Measurements from ENCODE around the gene FAM163B.

Gene FAM163B

DNA sequence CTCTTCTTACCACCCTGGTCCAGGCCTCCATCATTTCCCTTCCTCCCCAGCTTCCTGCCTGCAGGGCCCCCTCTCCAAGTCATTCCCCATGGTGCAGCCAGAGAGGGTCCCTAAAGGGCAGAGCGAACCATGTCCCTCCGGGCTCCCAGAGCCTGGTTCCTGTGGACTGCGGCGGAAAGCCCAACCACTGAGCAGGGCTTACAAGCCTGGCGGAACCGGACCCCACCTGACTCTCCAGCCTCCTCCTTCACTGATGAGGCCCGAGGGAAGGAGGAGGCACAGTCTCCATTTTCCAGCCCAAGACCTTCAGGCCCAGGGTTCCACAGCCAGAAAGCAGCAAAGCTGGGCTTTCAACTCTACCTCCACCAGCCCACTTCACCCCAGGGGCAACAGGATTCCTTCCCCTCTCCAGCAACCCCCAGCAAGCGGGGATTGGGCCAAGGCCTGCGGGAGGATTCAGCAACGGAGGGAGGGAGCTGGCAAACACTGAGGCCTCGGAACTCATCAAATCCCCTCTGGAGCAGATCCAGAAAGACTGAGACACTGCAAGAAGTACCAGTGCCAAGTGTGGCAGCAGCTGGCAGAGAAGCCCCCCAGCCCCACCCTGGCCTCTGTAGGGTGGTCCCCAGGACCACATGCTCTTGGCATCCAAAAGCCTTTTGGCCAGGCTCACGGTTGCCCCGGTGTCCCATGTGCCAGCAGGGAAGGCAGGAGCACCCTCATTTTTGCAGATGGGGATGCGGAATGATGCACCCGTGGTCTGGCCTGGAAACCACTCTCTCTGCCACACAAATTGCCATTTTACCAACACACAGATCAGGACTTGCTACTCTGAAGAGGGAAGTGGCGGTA, 3.1 kb downstream of the FAM163B start:
- no peak for DNase-seq (ENCODE audit: insufficient read length, low spot score)
- TF ChIP-seq, protein P1, sequence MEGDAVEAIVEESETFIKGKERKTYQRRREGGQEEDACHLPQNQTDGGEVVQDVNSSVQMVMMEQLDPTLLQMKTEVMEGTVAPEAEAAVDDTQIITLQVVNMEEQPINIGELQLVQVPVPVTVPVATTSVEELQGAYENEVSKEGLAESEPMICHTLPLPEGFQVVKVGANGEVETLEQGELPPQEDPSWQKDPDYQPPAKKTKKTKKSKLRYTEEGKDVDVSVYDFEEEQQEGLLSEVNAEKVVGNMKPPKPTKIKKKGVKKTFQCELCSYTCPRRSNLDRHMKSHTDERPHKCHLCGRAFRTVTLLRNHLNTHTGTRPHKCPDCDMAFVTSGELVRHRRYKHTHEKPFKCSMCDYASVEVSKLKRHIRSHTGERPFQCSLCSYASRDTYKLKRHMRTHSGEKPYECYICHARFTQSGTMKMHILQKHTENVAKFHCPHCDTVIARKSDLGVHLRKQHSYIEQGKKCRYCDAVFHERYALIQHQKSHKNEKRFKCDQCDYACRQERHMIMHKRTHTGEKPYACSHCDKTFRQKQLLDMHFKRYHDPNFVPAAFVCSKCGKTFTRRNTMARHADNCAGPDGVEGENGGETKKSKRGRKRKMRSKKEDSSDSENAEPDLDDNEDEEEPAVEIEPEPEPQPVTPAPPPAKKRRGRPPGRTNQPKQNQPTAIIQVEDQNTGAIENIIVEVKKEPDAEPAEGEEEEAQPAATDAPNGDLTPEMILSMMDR (IDR thresholded peaks at IDR 0.05; ENCODE audit: insufficient read depth, missing control alignments) = no peak
- no peak for FAIRE-seq

DNA sequence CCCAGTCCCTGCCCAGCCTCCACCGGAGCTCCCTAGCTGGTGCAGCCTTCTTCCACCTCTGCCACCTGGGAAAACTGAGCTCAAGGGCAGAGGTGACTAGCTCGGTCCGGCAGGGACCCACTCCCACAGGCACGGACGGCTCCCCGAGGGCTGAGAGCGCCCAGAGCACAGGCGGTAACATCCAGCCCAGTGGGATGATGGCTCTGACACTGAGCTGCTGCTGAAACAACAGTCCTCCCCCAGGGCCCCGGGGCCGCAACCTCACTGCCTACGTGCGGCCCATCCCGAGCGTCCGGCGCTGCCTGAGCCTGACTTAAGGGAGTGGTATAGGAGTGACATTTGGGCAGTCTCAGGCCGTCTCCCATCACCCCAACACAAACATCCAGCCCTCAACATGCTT, 3.7 kb downstream of the FAM163B start:
- TF ChIP-seq, protein P1 (IDR thresholded peaks at IDR 0.05; ENCODE audit: insufficient read depth, missing control alignments) = no peak
- no peak for DNase-seq (ENCODE audit: insufficient read length, low spot score)
- FAIRE-seq = no peak

DNA sequence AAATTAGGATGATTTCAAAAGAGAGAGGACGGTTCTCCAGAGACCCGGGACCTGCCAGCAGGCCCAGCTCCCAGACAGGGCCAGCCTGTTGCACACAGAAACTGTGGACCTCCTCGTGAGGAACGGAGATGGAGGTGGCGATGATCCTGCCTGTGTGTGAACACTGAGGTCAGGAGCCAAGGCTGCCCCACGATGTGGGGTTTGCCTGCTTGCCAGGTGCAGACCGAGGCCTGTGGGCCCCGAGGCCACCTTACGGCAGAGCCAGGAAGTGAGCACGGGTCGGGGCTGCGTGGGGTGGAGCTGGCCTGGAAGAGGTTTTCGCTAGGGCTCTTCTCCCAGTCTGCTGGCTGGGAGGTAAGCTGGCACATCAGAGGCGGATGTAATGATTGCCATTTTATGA, 4.3 kb downstream of the FAM163B start:
- no peak for DNase-seq (ENCODE audit: insufficient read length, low spot score)
- FAIRE-seq = no peak
- TF ChIP-seq, protein P1 (IDR thresholded peaks at IDR 0.05; ENCODE audit: insufficient read depth, missing control alignments) = no peak

DNA sequence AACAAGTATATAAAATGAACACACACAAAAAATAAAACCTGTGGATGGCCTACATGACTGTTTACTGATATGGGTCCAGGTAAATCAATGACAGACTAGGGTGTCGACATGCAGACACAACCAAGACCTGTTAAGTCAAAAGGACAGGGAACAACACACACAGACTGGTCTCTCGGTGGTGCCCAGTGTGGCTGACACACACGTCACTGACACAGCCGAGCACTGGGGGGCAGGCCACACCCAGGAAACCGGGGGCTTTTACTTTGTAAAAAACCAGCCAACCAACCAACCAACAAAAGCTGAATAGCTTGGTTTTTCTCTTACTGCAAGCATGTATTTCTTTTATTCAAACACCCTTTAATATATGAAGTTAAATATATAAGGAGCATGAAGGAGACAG, 5.0 kb downstream of the FAM163B start:
- FAIRE-seq (no peak), DNase-seq (ENCODE audit: insufficient read length, low spot score) (no peak)
- TF ChIP-seq, protein P1 (IDR thresholded peaks at IDR 0.05; ENCODE audit: insufficient read depth, missing control alignments) = no peak

DNA sequence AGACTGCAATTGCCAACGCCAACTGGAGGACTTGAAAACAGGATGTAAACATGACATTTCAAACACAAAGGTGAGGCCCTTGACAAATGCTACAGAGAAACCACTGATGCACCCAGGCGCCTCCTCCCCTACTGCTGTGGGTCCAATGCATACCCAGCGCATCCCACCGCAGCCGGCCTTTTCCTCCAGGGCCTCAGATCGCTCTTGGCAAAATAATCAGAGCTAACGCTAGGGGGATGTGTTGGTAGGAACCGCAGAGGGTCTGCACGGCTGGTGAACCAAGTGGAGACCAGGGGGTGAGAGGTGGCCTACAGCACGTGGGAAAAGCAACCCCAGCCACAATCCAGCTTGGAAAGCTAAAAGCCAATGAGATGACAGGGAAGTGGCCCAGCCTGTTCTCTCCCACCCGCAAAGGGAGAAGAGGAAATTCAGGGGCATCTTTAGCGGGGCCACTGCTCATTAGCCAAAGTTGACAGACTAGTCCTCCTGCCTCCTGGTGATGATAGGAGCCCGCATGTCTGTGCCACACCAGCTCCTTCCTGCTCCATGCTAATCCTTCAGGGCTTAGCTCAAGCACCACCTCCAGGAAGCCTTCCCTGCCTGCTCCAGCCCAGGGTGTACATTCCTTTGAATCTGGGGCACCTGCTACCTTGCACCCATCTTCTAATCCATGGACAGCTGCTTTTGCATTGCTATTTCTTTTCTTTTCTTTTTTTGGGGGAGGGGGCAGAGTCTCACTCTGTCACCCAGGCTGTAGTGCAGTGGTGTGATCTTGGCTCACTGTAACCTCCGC, 5.9 kb downstream of the FAM163B start:
- TF ChIP-seq, protein P1 (IDR thresholded peaks at IDR 0.05; ENCODE audit: insufficient read depth, missing control alignments) = peak; percentile 5
- no peak for DNase-seq (ENCODE audit: insufficient read length, low spot score)
- no peak for FAIRE-seq

DNA sequence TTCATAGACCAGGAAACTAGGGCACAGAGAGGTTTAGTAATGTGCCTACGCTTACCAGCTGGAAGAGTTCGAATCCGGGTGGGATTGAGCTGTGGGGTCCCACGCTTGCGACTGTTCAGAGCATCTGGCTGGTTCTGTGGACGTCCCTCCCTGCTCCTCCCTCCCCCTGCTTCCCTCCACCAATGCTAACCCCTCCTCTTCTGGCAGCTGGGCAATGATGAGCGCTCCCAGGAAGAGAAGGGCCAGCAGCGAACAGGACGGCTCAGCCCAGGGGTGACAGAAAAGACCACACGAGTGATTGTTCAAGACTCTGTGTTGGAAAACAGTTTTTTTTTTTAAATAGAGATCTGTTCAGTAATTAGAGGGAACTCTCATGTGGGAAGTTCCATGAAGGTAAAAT, 6.9 kb downstream of the FAM163B start:
- FAIRE-seq (no peak), DNase-seq (ENCODE audit: insufficient read length, low spot score) (no peak)
- TF ChIP-seq, protein P1 (IDR thresholded peaks at IDR 0.05; ENCODE audit: insufficient read depth, missing control alignments) = no peak

Data from D721Med (cell line).